ENCODE measurements around the gene HABP2.

The HABP2 gene

DNA sequence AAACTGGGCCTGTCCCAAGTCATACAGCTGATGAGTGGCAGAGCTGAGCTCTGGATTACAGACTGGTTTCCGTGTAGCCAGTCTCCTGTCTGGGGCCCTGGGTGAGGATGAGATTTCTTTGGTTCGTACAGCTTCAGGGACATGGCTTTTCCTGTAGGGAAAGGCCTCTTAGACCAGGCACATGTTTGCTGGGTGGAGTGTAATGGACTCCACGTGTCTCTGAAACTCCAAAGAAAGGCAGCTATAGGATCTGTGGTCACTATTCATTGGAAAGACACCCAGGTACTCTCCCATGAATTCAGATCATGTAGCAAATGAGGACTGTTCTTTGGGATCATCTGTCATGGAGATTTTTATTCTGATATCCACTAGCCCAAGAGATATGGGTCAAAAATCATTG lies 2.4 kb downstream of the HABP2 start:
- no peak for TF ChIP-seq CTCF (conservative IDR thresholded peaks at IDR 0.05)
- peak overlapping the region; percentile 79; the same call in 1 of the 2 replicates for H3K27ac ChIP-seq

DNA sequence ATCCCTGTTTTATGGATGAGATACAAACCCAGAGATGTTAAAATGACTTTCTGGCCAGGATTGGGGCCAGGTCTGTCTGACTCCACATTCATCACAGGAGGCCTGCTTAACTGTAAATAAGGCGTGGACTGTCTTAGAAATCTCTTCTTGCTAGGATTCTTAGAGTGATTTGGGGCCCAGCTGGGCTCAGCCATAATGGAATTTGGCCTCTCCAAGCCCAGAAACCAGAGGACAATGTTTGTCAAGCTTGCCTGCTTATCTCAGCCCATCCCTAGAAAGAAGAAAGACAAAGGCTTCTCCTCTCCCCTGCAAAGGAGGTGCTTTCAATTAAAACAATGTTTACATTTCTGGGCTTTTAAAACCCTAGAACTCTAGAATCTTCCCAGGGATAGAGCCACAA lies 2.9 kb downstream of the HABP2 start:
- peak overlapping the region; percentile 79; the same call in 1 of the 2 replicates for H3K27ac ChIP-seq
- TF ChIP-seq CTCF (conservative IDR thresholded peaks at IDR 0.05) = no peak

GRCh38 chr10:113557424-113557862 lies 4.6 kb downstream of the HABP2 start:
- H3K27ac ChIP-seq = no peak overlapping the region
- TF ChIP-seq CTCF (conservative IDR thresholded peaks at IDR 0.05) = no peak

GRCh38 chr10:113557903-113558321 lies 5.1 kb downstream of the HABP2 start:
- no peak for TF ChIP-seq CTCF (conservative IDR thresholded peaks at IDR 0.05)
- H3K27ac ChIP-seq = no peak overlapping the region

- no peak overlapping the region for H3K27ac ChIP-seq
- TF ChIP-seq CTCF (conservative IDR thresholded peaks at IDR 0.05) = no peak
These were observed 7.2 kb downstream of the HABP2 start for GRCh38 chr10:113560071-113560470.

DNA sequence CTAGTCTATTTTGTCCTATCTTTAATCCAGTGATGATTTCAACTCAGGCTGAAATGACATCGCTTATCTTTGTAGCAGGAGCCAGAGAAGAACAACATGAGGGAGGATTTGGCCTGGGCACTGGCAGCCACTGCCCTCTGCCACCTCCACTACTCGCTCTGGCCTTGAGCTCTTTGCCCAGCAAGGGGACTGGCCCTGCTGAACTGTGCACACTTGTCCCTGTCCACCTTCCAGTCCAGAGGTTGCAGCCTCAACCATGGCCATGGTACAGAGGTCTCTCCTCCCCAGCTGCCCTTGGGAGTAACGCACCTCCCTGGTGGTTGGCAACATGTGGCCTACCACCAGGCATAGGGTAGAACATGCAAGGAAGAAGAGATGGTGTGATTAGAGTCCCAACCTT lies 8.4 kb downstream of the HABP2 start:
- H3K27ac ChIP-seq = no peak overlapping the region
- TF ChIP-seq CTCF (conservative IDR thresholded peaks at IDR 0.05) = no peak

GRCh38 chr10:113562069-113562468 lies 9.2 kb downstream of the HABP2 start:
- TF ChIP-seq CTCF (conservative IDR thresholded peaks at IDR 0.05) = no peak

More at GRCh38 chr10:113562069-113562468, 9.2 kb downstream of the HABP2 start:
- H3K27ac ChIP-seq = no peak overlapping the region
